Astrocyte (in vitro differentiated cells and primary cell): ENCODE results near the gene KLF2.

Experiments used
- EZH2 ChIP-seq: IDR thresholded peaks from 2 replicates; pipeline ENCODE4 v1.6.1; 2012; ENCODE audit warnings: mild to moderate bottlenecking, low read length, inconsistent platforms; ENCODE audit not compliant: insufficient read depth
- TF ChIP-seq, protein P1 (sequence below): IDR thresholded peaks from 2 replicates; pipeline ENCODE4 v1.5.1; 2011; ENCODE audit warnings: low read depth, mild to moderate bottlenecking, inconsistent platforms, low read length, moderate library complexity; ENCODE audit not compliant: insufficient read depth

DNA sequence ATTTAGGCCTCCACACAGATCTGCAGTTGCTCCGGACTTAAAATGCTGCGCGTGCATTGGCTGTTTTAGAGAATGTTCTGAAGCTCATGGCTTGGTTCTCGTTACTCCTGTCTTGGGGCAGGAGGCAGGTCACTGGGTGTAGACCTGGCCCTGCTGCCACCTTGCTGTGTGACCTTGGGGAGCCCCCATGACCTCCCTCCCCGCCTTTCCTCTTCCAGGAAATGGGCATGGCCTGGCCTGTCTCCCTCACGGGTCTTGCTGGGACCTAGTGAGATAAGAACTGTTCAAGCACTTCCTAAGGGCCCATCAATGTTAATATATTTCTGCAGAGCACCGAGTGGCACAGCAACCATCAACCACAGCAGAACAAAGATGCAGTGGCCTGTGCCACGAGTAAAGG lies 49.4 kb downstream of the KLF2 start:
- TF ChIP-seq, protein P1, sequence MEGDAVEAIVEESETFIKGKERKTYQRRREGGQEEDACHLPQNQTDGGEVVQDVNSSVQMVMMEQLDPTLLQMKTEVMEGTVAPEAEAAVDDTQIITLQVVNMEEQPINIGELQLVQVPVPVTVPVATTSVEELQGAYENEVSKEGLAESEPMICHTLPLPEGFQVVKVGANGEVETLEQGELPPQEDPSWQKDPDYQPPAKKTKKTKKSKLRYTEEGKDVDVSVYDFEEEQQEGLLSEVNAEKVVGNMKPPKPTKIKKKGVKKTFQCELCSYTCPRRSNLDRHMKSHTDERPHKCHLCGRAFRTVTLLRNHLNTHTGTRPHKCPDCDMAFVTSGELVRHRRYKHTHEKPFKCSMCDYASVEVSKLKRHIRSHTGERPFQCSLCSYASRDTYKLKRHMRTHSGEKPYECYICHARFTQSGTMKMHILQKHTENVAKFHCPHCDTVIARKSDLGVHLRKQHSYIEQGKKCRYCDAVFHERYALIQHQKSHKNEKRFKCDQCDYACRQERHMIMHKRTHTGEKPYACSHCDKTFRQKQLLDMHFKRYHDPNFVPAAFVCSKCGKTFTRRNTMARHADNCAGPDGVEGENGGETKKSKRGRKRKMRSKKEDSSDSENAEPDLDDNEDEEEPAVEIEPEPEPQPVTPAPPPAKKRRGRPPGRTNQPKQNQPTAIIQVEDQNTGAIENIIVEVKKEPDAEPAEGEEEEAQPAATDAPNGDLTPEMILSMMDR: no peak
- no peak for TF ChIP-seq EZH2
